A673 (cell line): ENCODE results near the gene EXOC6B. TPM values are rescaled to one million over a fixed set of nuclear protein-coding genes. Genes with fewer than 3 reads are reported as not detected.

ENCODE experiments used
- BruUV-seq: library from RNA; stranded (reverse); fragments of 400-500 nt; replicated peaks from 2 replicates; lab custom pipeline; 2021; lab: Mats Ljungman, UMichigan
- CTCF ChIA-PET: fragments of 300-600 bp; sonication (Branson Sonifier 250); formaldehyde crosslinking; loops from one replicate; lab custom pipeline; 2022; ENCODE audit warnings: antibody characterized with exemption; lab: Charles Lee
- POLR2A ChIA-PET: fragments of 300-600 bp; sonication (Branson Sonifier 250); formaldehyde crosslinking; loops from one replicate; lab custom pipeline; 2022; ENCODE audit warnings: antibody characterized with exemption; ENCODE audit not compliant: low non-redundant PET; lab: Charles Lee
- DNase-seq: peaks from one replicate; pipeline ENCODE4 v3.0.0-alpha.2; 2015; ENCODE audit warnings: low spot score
- H3K27ac ChIP-seq: fragments of 200-600 bp; sonication (generic); 2 replicates; pipeline ENCODE4 v1.5.1; 2016; ENCODE audit warnings: mixed run types, low read depth, mild to moderate bottlenecking, mixed read lengths, antibody characterized with exemption, low read length; ENCODE audit not compliant: poor library complexity, severe bottlenecking
- H3K27me3 ChIP-seq: fragments of 200-600 bp; sonication (generic); replicated peaks from 2 replicates; pipeline ENCODE4 v1.6.1; 2017; ENCODE audit warnings: mixed run types, low read depth, mild to moderate bottlenecking, mixed read lengths, antibody characterized with exemption, low read length; ENCODE audit not compliant: insufficient read depth, poor library complexity
- H3K36me3 ChIP-seq: fragments of 200-600 bp; sonication (generic); 2 replicates; pipeline ENCODE4 v1.6.1; 2016; ENCODE audit warnings: mixed run types, mild to moderate bottlenecking, mixed read lengths, antibody characterized with exemption, low read length; ENCODE audit not compliant: insufficient read depth, poor library complexity, severe bottlenecking
- H3K4me1 ChIP-seq: fragments of 200-600 bp; sonication (generic); 2 replicates; pipeline ENCODE4 v1.6.1; 2017; ENCODE audit warnings: mixed run types, mild to moderate bottlenecking, mixed read lengths, antibody characterized with exemption, low read length; ENCODE audit not compliant: insufficient read depth, poor library complexity, severe bottlenecking
- H3K4me3 ChIP-seq: fragments of 200-600 bp; sonication (generic); 2 replicates; pipeline ENCODE4 v1.5.1; 2016; ENCODE audit warnings: low read depth, mixed run types, mild to moderate bottlenecking, mixed read lengths, low read length; ENCODE audit not compliant: poor library complexity, severe bottlenecking
- H3K9me3 ChIP-seq: fragments of 200-600 bp; sonication (generic); 2 replicates; pipeline ENCODE4 v1.6.1; 2016; ENCODE audit warnings: mixed run types, low read depth, mild to moderate bottlenecking, mixed read lengths, antibody characterized with exemption, low read length; ENCODE audit not compliant: poor library complexity, severe bottlenecking
- EZH2 ChIP-seq: fragments of 200-600 bp; sonication (generic); IDR thresholded peaks from 2 replicates; pipeline ENCODE4 v1.6.1; 2017; ENCODE audit warnings: borderline replicate concordance, low read depth, mild to moderate bottlenecking, mixed read lengths, antibody characterized with exemption, low read length; ENCODE audit not compliant: poor library complexity, severe bottlenecking
- intact Hi-C: fragments of 100-400 bp; cut with micrococcal nuclease; formaldehyde crosslinking; loops from one replicate; pipeline ENCODE4 v1.10.0; 2022; ENCODE audit not compliant: unreplicated experiment
- total RNA-seq: library from RNA; stranded (reverse); gene quantifications from 2 replicates; pipeline ENCODE4 v1.2.3, GENCODE V29; 2021
- TF ChIP-seq, protein P1 (sequence below): fragments of 300-800, 200-600 bp; sonication (generic); conservative IDR thresholded peaks from 2 replicates; pipeline ENCODE4 v1.5.1; 2017; ENCODE audit warnings: low read depth, mild to moderate bottlenecking, antibody characterized with exemption, low read length, moderate library complexity, mixed read lengths

The EXOC6B gene
- total RNA-seq, 1 experiment from 2014 or later: 138 TPM

DNA sequence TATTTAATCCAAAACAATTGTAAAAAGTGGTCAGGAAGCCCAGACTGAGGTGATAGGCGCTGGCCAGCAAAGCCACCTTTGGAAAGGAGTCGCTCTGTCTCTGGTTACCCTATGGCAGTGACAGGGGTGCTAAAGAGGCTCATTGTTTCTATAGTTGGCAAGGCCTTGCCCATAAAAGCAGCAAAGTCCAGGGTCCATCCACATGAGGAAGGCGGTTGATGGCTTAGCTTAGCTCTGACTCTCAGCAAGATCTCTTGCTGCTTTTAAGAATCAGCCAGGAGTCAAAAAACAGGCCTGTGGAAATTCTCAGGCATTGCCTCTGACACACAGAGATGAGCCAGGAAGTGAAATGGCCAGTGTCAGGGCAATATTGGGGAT is 620.3 kb downstream of the EXOC6B start:
- Histone ChIP-seq H3K36me3 (no peaks in the 10 kb centered on the region), H3K27me3 (no peaks in the 10 kb centered on the region), H3K9me3 (no peaks in the 10 kb centered on the region), H3K4me3 (no peak overlapping the region), H3K4me1 (no peaks in the 10 kb centered on the region), H3K27ac (no peak overlapping the region)
- TF ChIP-seq EZH2: no peak
- TF ChIP-seq, protein P1, sequence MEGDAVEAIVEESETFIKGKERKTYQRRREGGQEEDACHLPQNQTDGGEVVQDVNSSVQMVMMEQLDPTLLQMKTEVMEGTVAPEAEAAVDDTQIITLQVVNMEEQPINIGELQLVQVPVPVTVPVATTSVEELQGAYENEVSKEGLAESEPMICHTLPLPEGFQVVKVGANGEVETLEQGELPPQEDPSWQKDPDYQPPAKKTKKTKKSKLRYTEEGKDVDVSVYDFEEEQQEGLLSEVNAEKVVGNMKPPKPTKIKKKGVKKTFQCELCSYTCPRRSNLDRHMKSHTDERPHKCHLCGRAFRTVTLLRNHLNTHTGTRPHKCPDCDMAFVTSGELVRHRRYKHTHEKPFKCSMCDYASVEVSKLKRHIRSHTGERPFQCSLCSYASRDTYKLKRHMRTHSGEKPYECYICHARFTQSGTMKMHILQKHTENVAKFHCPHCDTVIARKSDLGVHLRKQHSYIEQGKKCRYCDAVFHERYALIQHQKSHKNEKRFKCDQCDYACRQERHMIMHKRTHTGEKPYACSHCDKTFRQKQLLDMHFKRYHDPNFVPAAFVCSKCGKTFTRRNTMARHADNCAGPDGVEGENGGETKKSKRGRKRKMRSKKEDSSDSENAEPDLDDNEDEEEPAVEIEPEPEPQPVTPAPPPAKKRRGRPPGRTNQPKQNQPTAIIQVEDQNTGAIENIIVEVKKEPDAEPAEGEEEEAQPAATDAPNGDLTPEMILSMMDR: no peak
- intact Hi-C loops: no loop called here
- ChIA-PET CTCF (no interaction called here), POLR2A (no interaction called here)
- BruUV-seq: no TSS peak
- DNase-seq: no peak

DNA sequence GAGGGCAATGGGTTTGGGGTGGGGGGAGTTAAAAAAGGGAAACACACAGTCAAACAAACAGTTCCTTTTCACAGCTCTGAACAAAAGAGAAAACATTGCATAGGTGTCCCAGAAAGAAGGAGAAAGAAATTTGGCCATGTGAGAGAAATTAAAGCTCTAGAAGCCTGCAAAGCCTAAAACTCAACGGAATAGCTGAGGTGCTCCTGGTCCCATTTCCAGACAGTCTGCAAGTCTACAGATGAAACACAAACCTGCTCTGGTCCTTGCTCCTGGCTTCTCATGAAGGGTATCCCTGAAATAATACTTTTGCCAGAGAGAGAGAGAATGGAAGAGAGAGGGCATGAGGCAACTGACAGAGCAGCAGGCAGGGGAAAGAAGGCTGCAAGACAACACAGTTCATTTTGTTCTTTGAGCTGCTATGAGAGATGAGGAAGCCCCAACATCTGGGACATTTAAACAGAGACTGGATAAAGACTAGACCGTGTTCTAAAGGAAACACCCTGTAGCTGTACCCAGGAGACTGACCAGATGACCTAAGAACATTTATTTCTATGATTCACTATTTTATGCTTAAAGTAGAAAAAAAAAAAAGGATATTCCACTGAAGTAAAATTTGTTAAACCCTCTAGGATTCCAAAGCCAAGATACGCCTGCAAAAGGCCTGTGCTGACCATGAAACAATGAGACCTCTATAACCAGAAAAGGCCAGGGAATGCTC is 620.9 kb downstream of the EXOC6B start:
- intact Hi-C loops: no loop called here
- Histone ChIP-seq H3K9me3 (no peaks in the 10 kb centered on the region), H3K27ac (no peak overlapping the region), H3K4me3 (no peak overlapping the region), H3K27me3 (no peaks in the 10 kb centered on the region), H3K36me3 (no peaks in the 10 kb centered on the region), H3K4me1 (no peaks in the 10 kb centered on the region)
- no peak for DNase-seq
- ChIA-PET POLR2A (no interaction called here), CTCF (no interaction called here)
- TF ChIP-seq EZH2: no peak
- TF ChIP-seq, protein P1: no peak
- BruUV-seq: no TSS peak

DNA sequence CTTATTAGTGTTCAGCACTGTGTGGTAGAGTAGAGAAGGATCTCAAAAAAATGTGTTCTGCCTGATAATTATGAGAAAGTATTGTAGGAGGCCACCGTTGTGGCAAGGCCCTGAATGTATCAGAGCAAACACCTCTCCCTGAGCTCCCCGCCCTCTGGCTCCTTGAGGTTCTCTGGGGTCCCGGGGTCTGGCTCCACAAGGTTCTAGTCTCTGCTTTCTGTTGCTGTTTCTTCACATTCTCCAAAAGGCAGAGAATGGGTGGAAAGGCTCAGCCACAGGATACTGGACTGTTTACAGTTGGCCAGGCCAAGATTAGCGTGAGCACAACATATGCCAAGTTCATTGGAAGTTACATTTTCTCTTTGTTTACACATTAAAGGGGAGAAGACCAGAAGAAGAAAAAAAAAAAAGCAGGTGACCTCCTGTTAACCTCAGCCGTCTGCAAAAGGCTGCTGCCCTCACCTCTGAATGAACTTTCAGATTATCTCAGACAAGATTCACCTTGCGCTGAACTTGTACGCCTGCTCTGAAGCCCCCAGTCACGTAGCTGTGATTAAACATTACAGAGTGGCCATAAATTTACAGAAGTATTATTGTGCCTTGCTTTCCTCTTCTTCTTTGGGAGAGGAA is 621.6 kb downstream of the EXOC6B start:
- Histone ChIP-seq H3K27ac (no peak overlapping the region), H3K36me3 (no peaks in the 10 kb centered on the region), H3K4me3 (no peak overlapping the region), H3K4me1 (peaks cover 3% of the 10 kb centered on the region), H3K27me3 (no peaks in the 10 kb centered on the region), H3K9me3 (no peaks in the 10 kb centered on the region)
- ChIA-PET POLR2A (no interaction called here), CTCF (no interaction called here)
- no peak for DNase-seq
- intact Hi-C loops: no loop called here
- TF ChIP-seq, protein P1: no peak
- no peak for TF ChIP-seq EZH2
- no TSS peak for BruUV-seq
